HCT116 (cell line): ENCODE data around the gene HTR5A. TPM values are rescaled to one million over a fixed set of nuclear protein-coding genes. Genes with fewer than 3 reads are reported as not detected.

Experiments
- ATAC-seq: fragments of 200-7000 bp; cut with Tn5 transposase; 2 replicates; pipeline ENCODE4 v1.9.1; 2020; ENCODE audit warnings: mild to moderate bottlenecking, moderate library complexity
- BruUV-seq: library from RNA; stranded (reverse); fragments of 400-500 nt; replicated peaks from 2 replicates; lab custom pipeline; 2021; lab: Mats Ljungman, UMichigan
- CTCF ChIA-PET: fragments of 300-600 bp; sonication (Branson Sonifier 250); formaldehyde crosslinking; loops from one replicate; lab custom pipeline; 2021; ENCODE audit warnings: antibody characterized with exemption; lab: Charles Lee
- POLR2A ChIA-PET: fragments of 300-600, 350-600 bp; sonication (Branson Sonifier 250); formaldehyde crosslinking; loops from one replicate; lab custom pipeline; 2021; ENCODE audit warnings: antibody characterized with exemption; lab: Charles Lee
- RAD21 ChIA-PET, 2 experiments: fragments of 300-600 bp; sonication (Branson Sonifier 250); formaldehyde crosslinking; loops; one replicate each; lab custom pipeline; 2023; ENCODE audit warnings: low total read pairs in 2 of 2; ENCODE audit not compliant: uncharacterized antibody in 2 of 2, unreplicated experiment in 2 of 2, low non-redundant PET in 1 of 2; lab: Charles Lee
- DNase-seq: peaks from one replicate; pipeline ENCODE4 v3.0.0-alpha.2; 2010; ENCODE audit warnings: low read depth, low spot score
- H2AFZ ChIP-seq: fragments of 200-600 bp; shearing (Covaris generic), sonication (generic); 2 replicates; pipeline ENCODE4 v1.6.1; 2017; ENCODE audit warnings: low read depth, mixed run types, mixed read lengths, antibody characterized with exemption, low read length; ENCODE audit not compliant: poor library complexity, severe bottlenecking
- H3K27ac ChIP-seq: 2 replicates; pipeline ENCODE4 v1.5.1; 2012; ENCODE audit warnings: low read depth, low read length
- H3K27me3 ChIP-seq: fragments of 200-600 bp; sonication (generic); 2 replicates; pipeline ENCODE4 v1.6.1; 2016; ENCODE audit warnings: mixed run types, low read length, mixed read lengths; ENCODE audit not compliant: insufficient read depth
- H3K36me3 ChIP-seq, 2 experiments: fragments of 200-500 bp in 1 of 2; fragments of 200-600 bp in 1 of 2; sonication (Bioruptor generic) in 1 of 2; sonication (generic) in 1 of 2; 2 replicates each; pipeline versions ENCODE4 v1.5.1 to v1.6.1; 2014 to 2016; ENCODE audit warnings: low read length in 2 of 2, inconsistent platforms in 1 of 2, mixed read lengths in 1 of 2, mixed run types in 1 of 2; ENCODE audit not compliant: insufficient read depth in 2 of 2, control insufficient read depth in 1 of 2
- H3K4me1 ChIP-seq, 2 experiments: fragments of 200-600 bp in 1 of 2; sonication (generic) in 1 of 2; 2 replicates each; pipeline versions ENCODE4 v1.5.1 to v1.6.1; 2012 to 2017; ENCODE audit warnings: low read length in 2 of 2, inconsistent platforms in 1 of 2, mild to moderate bottlenecking in 1 of 2, mixed read lengths in 1 of 2, mixed run types in 1 of 2, moderate library complexity in 1 of 2; ENCODE audit not compliant: insufficient read depth in 2 of 2, control insufficient read depth in 1 of 2
- H3K4me2 ChIP-seq: fragments of 200-600 bp; sonication (generic); 2 replicates; pipeline ENCODE4 v1.6.1; 2017; ENCODE audit warnings: mixed run types, low read length, mixed read lengths
- H3K4me3 ChIP-seq, 2 experiments: fragments of 200-600 bp in 1 of 2; sonication (generic) in 1 of 2; replicated peaks in 1 of 2; 2 replicates each; pipeline ENCODE4 v1.5.1; 2011 to 2016; ENCODE audit warnings: low read length in 2 of 2, control low read depth in 1 of 2, low read depth in 1 of 2, mild to moderate bottlenecking in 1 of 2, mixed read lengths in 1 of 2, mixed run types in 1 of 2
- H3K79me2 ChIP-seq: fragments of 200-600 bp; sonication (generic); 2 replicates; pipeline ENCODE4 v1.6.1; 2017; ENCODE audit warnings: mild to moderate bottlenecking, mixed run types, low read length, moderate library complexity, mixed read lengths; ENCODE audit not compliant: insufficient read depth
- H3K9ac ChIP-seq: fragments of 200-600 bp; sonication (generic); 2 replicates; pipeline ENCODE4 v1.6.1; 2016; ENCODE audit warnings: low read length, mixed read lengths
- H3K9me2 ChIP-seq: fragments of 200-600 bp; sonication (generic), shearing (Covaris generic); 2 replicates; pipeline ENCODE4 v1.6.1; 2017; ENCODE audit warnings: mixed run types, mild to moderate bottlenecking, moderate library complexity; ENCODE audit not compliant: insufficient read depth
- H3K9me3 ChIP-seq, 2 experiments: fragments of 200-500 bp in 1 of 2; fragments of 200-600 bp in 1 of 2; sonication (Bioruptor generic) in 1 of 2; sonication (generic) in 1 of 2; 2 replicates each; pipeline ENCODE4 v1.6.1; 2014 to 2017; ENCODE audit warnings: low read length in 2 of 2, mixed read lengths in 2 of 2, inconsistent platforms in 1 of 2, low read depth in 1 of 2, mild to moderate bottlenecking in 1 of 2, mixed run types in 1 of 2, moderate library complexity in 1 of 2; ENCODE audit not compliant: control insufficient read depth in 1 of 2, insufficient read depth in 1 of 2
- H4K20me1 ChIP-seq: fragments of 200-600 bp; sonication (generic), shearing (Covaris generic); 2 replicates; pipeline ENCODE4 v1.6.1; 2017; ENCODE audit warnings: mixed run types, mild to moderate bottlenecking, moderate library complexity; ENCODE audit not compliant: insufficient read depth
- ELF1 ChIP-seq: IDR thresholded peaks from 2 replicates; pipeline ENCODE4 v1.6.1; 2012; ENCODE audit warnings: low read depth, borderline replicate concordance
- EZH2phosphoT487 ChIP-seq: fragments of 200-600 bp; IDR thresholded peaks from 2 replicates; pipeline ENCODE4 v1.6.1; 2018; ENCODE audit warnings: antibody characterized with exemption, borderline replicate concordance
- FOSL1 ChIP-seq: IDR thresholded peaks from 2 replicates; pipeline ENCODE4 v1.6.1; 2012; ENCODE audit warnings: low read depth
- POLR2A ChIP-seq: IDR thresholded peaks from 2 replicates; pipeline ENCODE4 v1.7.0; 2011; ENCODE audit warnings: borderline replicate concordance; ENCODE audit not compliant: insufficient read depth, insufficient read length; ENCODE audit errors: extremely low read depth
- RAD21 ChIP-seq: IDR thresholded peaks from 2 replicates; pipeline ENCODE4 v1.6.1; 2012; ENCODE audit warnings: low read depth, mild to moderate bottlenecking
- SIN3A ChIP-seq: IDR thresholded peaks from 2 replicates; pipeline ENCODE4 v1.6.1; 2012; ENCODE audit warnings: low read depth
- SRF ChIP-seq: IDR thresholded peaks from 2 replicates; pipeline ENCODE4 v1.6.1; 2012; ENCODE audit warnings: low read depth
- YY1 ChIP-seq: IDR thresholded peaks from 2 replicates; pipeline ENCODE4 v1.6.1; 2011; ENCODE audit warnings: low read length, low read depth, moderate library complexity, mild to moderate bottlenecking; ENCODE audit not compliant: insufficient replicate concordance; ENCODE audit errors: extremely low read depth
- ZNF274 ChIP-seq: fragments of 200-500 bp; sonication (Bioruptor generic); IDR thresholded peaks from 2 replicates; pipeline ENCODE4 v1.6.1; 2014; ENCODE audit warnings: mild to moderate bottlenecking, low read depth, low read length, inconsistent platforms
- intact Hi-C: fragments of 100-400 bp; cut with micrococcal nuclease; formaldehyde crosslinking; loops from 2 replicates; pipeline ENCODE4 v1.10.0; 2022
- total RNA-seq: library from RNA; stranded (reverse); gene quantifications from one replicate; pipeline ENCODE4 v1.2.1, GENCODE V29; 2021; ENCODE audit not compliant: unreplicated experiment
- TF ChIP-seq, protein P1 (sequence below): IDR thresholded peaks from 2 replicates; pipeline ENCODE4 v1.6.1; 2012
- TF ChIP-seq, protein P2 (sequence below): IDR thresholded peaks from 2 replicates; pipeline ENCODE4 v1.6.1; 2011; ENCODE audit warnings: mild to moderate bottlenecking, low read length, moderate library complexity; ENCODE audit not compliant: insufficient replicate concordance; ENCODE audit errors: extremely low read depth
- TF ChIP-seq, protein P3 (sequence below): IDR thresholded peaks from 2 replicates; pipeline ENCODE4 v1.6.1; 2012

Gene HTR5A
- total RNA-seq, 1 experiment from 2014 or later: not detected

DNA sequence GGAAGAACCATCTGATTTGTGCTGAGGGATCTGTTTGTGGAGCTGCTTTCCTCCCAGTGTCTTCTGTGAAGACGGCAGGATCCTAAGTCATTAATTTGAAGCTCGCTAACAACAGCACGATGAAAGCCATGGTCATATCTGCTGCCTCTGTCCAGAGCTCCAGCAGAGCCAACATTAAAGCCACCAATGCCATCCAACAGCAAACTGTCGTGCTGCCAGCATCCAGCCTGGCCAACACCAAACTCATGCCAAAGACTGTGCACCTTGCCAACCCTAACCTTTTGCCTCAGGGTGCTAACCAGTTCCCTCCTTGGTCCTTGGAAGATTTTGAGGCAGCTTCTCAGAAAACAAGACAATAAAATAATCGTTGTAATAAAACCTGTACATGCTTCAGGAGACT, 36.2 kb downstream of the HTR5A start (continued):
- TF ChIP-seq EZH2phosphoT487 (no peak), ELF1 (no peak)

DNA sequence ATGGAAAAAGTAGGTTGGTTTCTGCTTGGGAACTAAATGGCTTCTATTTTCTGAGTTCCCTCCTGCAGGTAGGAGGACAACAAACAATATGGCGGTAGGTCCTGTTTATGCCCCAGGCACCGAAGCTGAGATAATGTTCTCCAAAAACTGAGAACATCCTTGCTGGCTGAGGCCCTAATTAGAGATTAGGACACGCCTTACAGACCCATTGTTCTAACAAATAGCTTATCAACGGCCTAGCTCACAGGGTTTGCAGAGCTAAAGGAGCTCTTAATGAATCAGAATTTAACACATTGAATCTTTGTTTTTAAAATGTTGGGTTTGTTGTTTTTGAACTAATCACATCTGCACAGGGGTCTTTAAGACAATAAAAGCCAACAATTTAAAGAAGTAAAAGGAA, 37.0 kb downstream of the HTR5A start:
- H4K20me1 ChIP-seq: no peaks in the 10 kb centered on the region
- ChIA-PET RAD21 (no interaction called here), CTCF (no interaction called here), POLR2A (no interaction called here)
- DNase-seq (no peak), ATAC-seq (no peak)
- H2AFZ ChIP-seq: no peak overlapping the region
- H3K9ac ChIP-seq: no peak overlapping the region
- no peaks in the 10 kb centered on the region for H3K4me1 ChIP-seq
- no peak overlapping the region for H3K4me3 ChIP-seq
- no peaks in the 10 kb centered on the region for H3K9me3 ChIP-seq
- H3K4me2 ChIP-seq: no peak overlapping the region
- H3K9me2 ChIP-seq: no peaks in the 10 kb centered on the region
- no TSS peak for BruUV-seq
- no peaks in the 10 kb centered on the region for H3K36me3 ChIP-seq
- H3K27ac ChIP-seq: no peak overlapping the region
- intact Hi-C loops: no loop called here
- peaks cover 38% of the 10 kb centered on the region for H3K27me3 ChIP-seq
- no peaks in the 10 kb centered on the region for H3K79me2 ChIP-seq
- TF ChIP-seq, protein P1, sequence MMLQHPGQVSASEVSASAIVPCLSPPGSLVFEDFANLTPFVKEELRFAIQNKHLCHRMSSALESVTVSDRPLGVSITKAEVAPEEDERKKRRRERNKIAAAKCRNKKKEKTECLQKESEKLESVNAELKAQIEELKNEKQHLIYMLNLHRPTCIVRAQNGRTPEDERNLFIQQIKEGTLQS: no peak
- TF ChIP-seq ZNF274 (no peak), ELF1 (no peak), SRF (no peak), SIN3A (no peak), FOSL1 (no peak), POLR2A (no peak), RAD21 (no peak), YY1 (no peak)
- TF ChIP-seq, protein P2, sequence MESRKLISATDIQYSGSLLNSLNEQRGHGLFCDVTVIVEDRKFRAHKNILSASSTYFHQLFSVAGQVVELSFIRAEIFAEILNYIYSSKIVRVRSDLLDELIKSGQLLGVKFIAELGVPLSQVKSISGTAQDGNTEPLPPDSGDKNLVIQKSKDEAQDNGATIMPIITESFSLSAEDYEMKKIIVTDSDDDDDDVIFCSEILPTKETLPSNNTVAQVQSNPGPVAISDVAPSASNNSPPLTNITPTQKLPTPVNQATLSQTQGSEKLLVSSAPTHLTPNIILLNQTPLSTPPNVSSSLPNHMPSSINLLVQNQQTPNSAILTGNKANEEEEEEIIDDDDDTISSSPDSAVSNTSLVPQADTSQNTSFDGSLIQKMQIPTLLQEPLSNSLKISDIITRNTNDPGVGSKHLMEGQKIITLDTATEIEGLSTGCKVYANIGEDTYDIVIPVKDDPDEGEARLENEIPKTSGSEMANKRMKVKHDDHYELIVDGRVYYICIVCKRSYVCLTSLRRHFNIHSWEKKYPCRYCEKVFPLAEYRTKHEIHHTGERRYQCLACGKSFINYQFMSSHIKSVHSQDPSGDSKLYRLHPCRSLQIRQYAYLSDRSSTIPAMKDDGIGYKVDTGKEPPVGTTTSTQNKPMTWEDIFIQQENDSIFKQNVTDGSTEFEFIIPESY: no peak
- TF ChIP-seq, protein P3, sequence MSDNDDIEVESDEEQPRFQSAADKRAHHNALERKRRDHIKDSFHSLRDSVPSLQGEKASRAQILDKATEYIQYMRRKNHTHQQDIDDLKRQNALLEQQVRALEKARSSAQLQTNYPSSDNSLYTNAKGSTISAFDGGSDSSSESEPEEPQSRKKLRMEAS: no peak
